ENCODE data around the gene ZNF202. TPM values are rescaled to one million over a fixed set of nuclear protein-coding genes. Genes with fewer than 3 reads are reported as not detected.

Gene ZNF202
- total and polyA plus RNA-seq, 2 donors (not counting 1 experiment from before 2014, with no cell fraction given): 17.0 to 25.1 TPM

GRCh38 chr11:123682696-123683410 lies 58.6 kb downstream of the ZNF202 start:
- Histone ChIP-seq H3K4me2 (replicated peaks; ENCODE audit: low read depth, low read length, poor library complexity, severe bottlenecking) (no peak overlapping the region), H2AFZ (ENCODE audit: insufficient read depth, low read depth, low read length, poor library complexity, severe bottlenecking) (no peak overlapping the region), H3K9ac (ENCODE audit: low read length) (no peak overlapping the region), H3K4me3 (ENCODE audit: control extremely low read depth in 1 of 5, extremely low read depth in 1 of 5, insufficient read depth in 1 of 5, low read depth in 2 of 5, low read length in 4 of 5) (no peak overlapping the region), H3K4me1 (ENCODE audit: control insufficient read depth in 2 of 2, insufficient read depth in 2 of 2, low read length in 2 of 2) (no peaks in the 10 kb centered on the region), H3K9me3 (ENCODE audit: control extremely low read depth in 1 of 3, control insufficient read depth in 2 of 3, insufficient read depth in 1 of 3, low read length in 2 of 3) (peaks cover 0 to 5% (median 0%) of the 10 kb centered on the region in 3 donors), H3K36me3 (replicated peaks in 1 of 2; ENCODE audit: control extremely low read depth in 1 of 2, control insufficient read depth in 1 of 2, extremely low read depth in 1 of 2, insufficient read depth in 2 of 2, low read length in 1 of 2) (no peaks in the 10 kb centered on the region), H3K27me3 (replicated peaks in 1 of 4; ENCODE audit: control extremely low read depth in 1 of 4, control insufficient read depth in 3 of 4, insufficient read depth in 4 of 4, low read length in 3 of 4) (peaks cover 0 to 4% (median 1%) of the 10 kb centered on the region in 4 experiments), H3K27ac (ENCODE audit: low read length in 2 of 2) (no peak overlapping the region), H4K20me1 (ENCODE audit: control insufficient read depth, insufficient read depth, low read length, poor library complexity, severe bottlenecking) (no peaks in the 10 kb centered on the region), H3K79me2 (ENCODE audit: control insufficient read depth, insufficient read depth, low read length) (no peaks in the 10 kb centered on the region)
- 65% methylated on average over 3 of the region's 5 CpGs for WGBS (ENCODE audit: insufficient coverage)
- TF ChIP-seq CTCF (IDR thresholded peaks at IDR 0.05): no peak
- no peak for TF ChIP-seq EZH2 (IDR thresholded peaks at IDR 0.05; ENCODE audit: borderline replicate concordance, insufficient read depth, low read depth, low read length, poor library complexity, severe bottlenecking)
- CTCF ChIA-PET: no interaction called here
- ATAC-seq (ENCODE audit: low read depth) (no peak), DNase-seq (no peak)
- POLR2A ChIA-PET: no interaction called here
- Mint-ChIP-seq H3K27ac (no peak overlapping the region), H3K4me3 (no peak overlapping the region), H3K9me3 (ENCODE audit: insufficient read depth) (no peaks in the 10 kb centered on the region), H3K27me3 (peaks cover 26% of the 10 kb centered on the region), H3K4me1 (no peaks in the 10 kb centered on the region)
- intact Hi-C loops (cut with micrococcal nuclease): no loop called here

GRCh38 chr11:123681030-123681429 lies 60.4 kb downstream of the ZNF202 start:
- ChIA-PET CTCF (no interaction called here), POLR2A (no interaction called here)
- ATAC-seq (ENCODE audit: low read depth): no peak

More at GRCh38 chr11:123681030-123681429, 60.4 kb downstream of the ZNF202 start:
- intact Hi-C loops (cut with micrococcal nuclease): no loop called here
- no peak for TF ChIP-seq CTCF (IDR thresholded peaks at IDR 0.05)
- no peak for TF ChIP-seq EZH2 (IDR thresholded peaks at IDR 0.05; ENCODE audit: borderline replicate concordance, insufficient read depth, low read depth, low read length, poor library complexity, severe bottlenecking)
- Mint-ChIP-seq H3K4me1 (no peaks in the 10 kb centered on the region), H3K27ac (no peak overlapping the region), H3K4me3 (no peak overlapping the region), H3K27me3 (peaks cover 24% of the 10 kb centered on the region), H3K9me3 (ENCODE audit: insufficient read depth) (no peaks in the 10 kb centered on the region)
- H3K4me3 ChIP-seq (ENCODE audit: control extremely low read depth in 1 of 5, extremely low read depth in 1 of 5, insufficient read depth in 1 of 5, low read depth in 2 of 5, low read length in 4 of 5): no peak overlapping the region
- no peaks in the 10 kb centered on the region for H3K4me1 ChIP-seq (ENCODE audit: control insufficient read depth in 2 of 2, insufficient read depth in 2 of 2, low read length in 2 of 2)
- H3K27ac ChIP-seq (ENCODE audit: low read length in 2 of 2): no peak overlapping the region
- no peaks in the 10 kb centered on the region for H3K36me3 ChIP-seq (replicated peaks in 1 of 2; ENCODE audit: control extremely low read depth in 1 of 2, control insufficient read depth in 1 of 2, extremely low read depth in 1 of 2, insufficient read depth in 2 of 2, low read length in 1 of 2)
- WGBS (ENCODE audit: insufficient coverage): no CpG with 5 or more reads among the region's 2 CpGs
- H3K79me2 ChIP-seq (ENCODE audit: control insufficient read depth, insufficient read depth, low read length): no peaks in the 10 kb centered on the region
- H3K27me3 ChIP-seq (replicated peaks in 1 of 4; ENCODE audit: control extremely low read depth in 1 of 4, control insufficient read depth in 3 of 4, insufficient read depth in 4 of 4, low read length in 3 of 4): no peaks in the 10 kb centered on the region
- H3K9me3 ChIP-seq (ENCODE audit: control extremely low read depth in 1 of 3, control insufficient read depth in 2 of 3, insufficient read depth in 1 of 3, low read length in 2 of 3): peaks cover 0 to 5% (median 0%) of the 10 kb centered on the region in 3 donors
- no peak for DNase-seq
- no peak overlapping the region for H2AFZ ChIP-seq (ENCODE audit: insufficient read depth, low read depth, low read length, poor library complexity, severe bottlenecking)
- no peak overlapping the region for H3K9ac ChIP-seq (ENCODE audit: low read length)
- H3K4me2 ChIP-seq (replicated peaks; ENCODE audit: low read depth, low read length, poor library complexity, severe bottlenecking): no peak overlapping the region
- no peaks in the 10 kb centered on the region for H4K20me1 ChIP-seq (ENCODE audit: control insufficient read depth, insufficient read depth, low read length, poor library complexity, severe bottlenecking)

All from B cell (primary cell).